Peyer's patch (tissue), 4 donors: ENCODE results near the gene ASZ1. TPM values are rescaled to one million over a fixed set of nuclear protein-coding genes. Genes with fewer than 3 reads are reported as not detected.

Experiments
- DNase-seq, 3 donors: peaks; one replicate each; pipeline ENCODE4 v3.0.0-alpha.2; 2017 to 2019
- H3K27ac ChIP-seq, 4 donors: fragments of 200-600 bp; sonication (generic); one replicate each; pipeline ENCODE4 v1.5.1; 2016 to 2019
- H3K27me3 ChIP-seq, 2 donors: fragments of 200-600 bp; sonication (generic); one replicate each; pipeline ENCODE4 v1.5.1; 2019
- H3K36me3 ChIP-seq, 3 donors: fragments of 200-600 bp; sonication (generic); one replicate each; pipeline ENCODE4 v1.5.1; 2016 to 2019
- H3K4me1 ChIP-seq, 4 donors: fragments of 200-600 bp; sonication (generic); one replicate each; pipeline ENCODE4 v1.5.1; 2016 to 2019
- H3K4me3 ChIP-seq, 4 donors: fragments of 200-600 bp; sonication (generic); 1 replicate in 3 of 4; 2 replicates in 1 of 4; pipeline ENCODE4 v1.5.1; 2016 to 2019; ENCODE audit warnings: mild to moderate bottlenecking in 1 of 4
- H3K9me3 ChIP-seq, 4 donors: fragments of 200-600 bp; sonication (generic); one replicate each; pipeline ENCODE4 v1.5.1; 2016 to 2019; ENCODE audit warnings: mild to moderate bottlenecking in 1 of 4
- POLR2A ChIP-seq, 2 donors: fragments of 450-650 bp; IDR thresholded peaks; one replicate each; pipeline ENCODE4 v1.5.1; 2017; ENCODE audit warnings: antibody characterized with exemption in 2 of 2, mild to moderate bottlenecking in 2 of 2, moderate library complexity in 2 of 2
- total RNA-seq, 4 donors: library from RNA; depleted of rRNA; stranded (reverse); fragments of >200 nt; gene quantifications; one replicate each; pipeline ENCODE4 v1.1.0, GENCODE V29; 2016
- TF ChIP-seq, protein P1 (sequence below), 6 experiments: fragments of 450-650 bp in 4 of 6; fragments of 200-600 bp in 2 of 6; sonication (generic) in 1 of 6; IDR thresholded peaks; one replicate each; pipeline ENCODE4 v1.5.1; 2017 to 2019; ENCODE audit warnings: antibody characterized with exemption in 6 of 6, mild to moderate bottlenecking in 3 of 6, moderate library complexity in 1 of 6

Gene ASZ1
- total RNA-seq, 4 donors from 2014 or later = not detected

DNA sequence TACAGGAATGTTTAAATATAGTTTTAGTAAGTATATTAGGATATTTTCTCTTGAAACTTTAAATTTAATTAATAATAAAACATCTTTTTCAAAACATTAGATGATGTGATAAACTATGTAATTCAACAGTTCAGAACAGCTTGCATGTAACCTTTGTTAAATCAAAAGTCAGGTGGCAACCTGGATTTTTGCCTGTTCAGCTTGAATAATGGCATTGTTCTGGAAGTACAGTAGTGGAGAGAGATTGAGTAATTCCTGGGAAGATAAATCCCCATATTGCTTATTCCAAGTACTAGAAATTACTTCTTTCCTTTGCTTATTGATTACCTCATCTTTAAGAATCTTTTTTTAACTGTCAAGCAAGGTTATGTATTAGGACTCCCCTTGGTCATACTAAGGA lies 32.4 kb upstream of the ASZ1 start:
- H3K27me3 ChIP-seq = no peaks in the 10 kb centered on the region
- TF ChIP-seq, protein P1, sequence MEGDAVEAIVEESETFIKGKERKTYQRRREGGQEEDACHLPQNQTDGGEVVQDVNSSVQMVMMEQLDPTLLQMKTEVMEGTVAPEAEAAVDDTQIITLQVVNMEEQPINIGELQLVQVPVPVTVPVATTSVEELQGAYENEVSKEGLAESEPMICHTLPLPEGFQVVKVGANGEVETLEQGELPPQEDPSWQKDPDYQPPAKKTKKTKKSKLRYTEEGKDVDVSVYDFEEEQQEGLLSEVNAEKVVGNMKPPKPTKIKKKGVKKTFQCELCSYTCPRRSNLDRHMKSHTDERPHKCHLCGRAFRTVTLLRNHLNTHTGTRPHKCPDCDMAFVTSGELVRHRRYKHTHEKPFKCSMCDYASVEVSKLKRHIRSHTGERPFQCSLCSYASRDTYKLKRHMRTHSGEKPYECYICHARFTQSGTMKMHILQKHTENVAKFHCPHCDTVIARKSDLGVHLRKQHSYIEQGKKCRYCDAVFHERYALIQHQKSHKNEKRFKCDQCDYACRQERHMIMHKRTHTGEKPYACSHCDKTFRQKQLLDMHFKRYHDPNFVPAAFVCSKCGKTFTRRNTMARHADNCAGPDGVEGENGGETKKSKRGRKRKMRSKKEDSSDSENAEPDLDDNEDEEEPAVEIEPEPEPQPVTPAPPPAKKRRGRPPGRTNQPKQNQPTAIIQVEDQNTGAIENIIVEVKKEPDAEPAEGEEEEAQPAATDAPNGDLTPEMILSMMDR (IDR thresholded peaks at IDR 0.05) = no peak
- TF ChIP-seq POLR2A (IDR thresholded peaks at IDR 0.05) = no peak
- no peaks in the 10 kb centered on the region for H3K4me1 ChIP-seq
- no peaks in the 10 kb centered on the region for H3K36me3 ChIP-seq
- no peak overlapping the region for H3K27ac ChIP-seq
- no peak for DNase-seq
- H3K9me3 ChIP-seq = no peaks in the 10 kb centered on the region
- H3K4me3 ChIP-seq = no peak overlapping the region

DNA sequence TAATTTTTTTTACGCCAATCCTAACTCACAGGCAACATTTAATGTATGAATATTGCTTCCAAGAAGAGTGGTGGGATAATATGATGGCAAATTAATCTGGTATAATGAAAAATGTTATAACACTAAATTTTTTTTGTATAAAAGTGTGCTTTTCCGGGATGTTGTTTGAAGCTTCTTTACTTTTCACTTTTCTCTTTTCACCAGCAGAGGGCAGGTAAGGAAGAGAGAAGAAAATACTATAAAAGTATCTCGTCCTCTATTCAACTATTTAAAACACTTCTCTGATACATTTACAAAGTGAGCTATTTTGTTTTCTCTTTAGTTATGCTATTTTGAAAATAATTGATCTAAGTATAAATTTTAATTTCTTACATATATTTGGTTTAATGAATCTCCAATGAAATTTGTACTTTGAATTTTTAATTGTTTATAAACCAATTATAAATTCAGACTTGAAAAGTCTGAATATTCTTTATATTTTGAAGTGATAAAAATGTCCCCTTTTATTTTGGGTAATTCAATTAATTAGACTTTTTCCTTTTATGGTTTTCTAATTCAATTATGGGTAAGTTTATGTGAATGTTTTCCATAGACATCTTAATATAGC lies 31.8 kb upstream of the ASZ1 start:
- no peak for TF ChIP-seq POLR2A (IDR thresholded peaks at IDR 0.05)
- TF ChIP-seq, protein P1 (IDR thresholded peaks at IDR 0.05) = peak in 5 of 6 experiments; percentile 7 to 77 (median 66)
- Histone ChIP-seq H3K9me3 (no peaks in the 10 kb centered on the region), H3K4me3 (no peak overlapping the region), H3K36me3 (no peaks in the 10 kb centered on the region), H3K27ac (no peak overlapping the region), H3K27me3 (no peaks in the 10 kb centered on the region), H3K4me1 (no peaks in the 10 kb centered on the region)
- DNase-seq = no peak

DNA sequence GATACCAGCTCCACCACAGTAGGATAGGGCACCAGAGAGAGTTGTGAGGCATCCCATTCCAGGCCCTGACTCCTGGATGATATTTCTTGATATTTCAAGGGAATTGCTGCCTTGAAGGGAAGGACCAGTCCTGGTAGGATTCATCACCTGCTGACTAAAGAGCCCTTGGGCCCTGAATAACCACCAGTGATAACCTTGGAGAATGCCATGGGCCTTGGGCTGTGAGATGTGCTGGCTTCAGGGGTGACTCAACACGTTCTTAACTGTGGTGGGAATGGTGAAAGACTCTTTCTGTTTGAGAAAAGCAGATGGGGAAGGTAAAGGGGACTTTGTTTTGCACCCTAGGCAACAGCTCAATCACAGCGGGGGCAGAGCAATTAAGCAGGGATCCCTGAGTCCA lies 21.4 kb upstream of the ASZ1 start:
- Histone ChIP-seq H3K4me3 (no peak overlapping the region), H3K27me3 (no peaks in the 10 kb centered on the region), H3K36me3 (no peaks in the 10 kb centered on the region), H3K27ac (no peak overlapping the region), H3K9me3 (no peaks in the 10 kb centered on the region), H3K4me1 (no peaks in the 10 kb centered on the region)
- TF ChIP-seq, protein P1 (IDR thresholded peaks at IDR 0.05) = no peak
- no peak for TF ChIP-seq POLR2A (IDR thresholded peaks at IDR 0.05)
- DNase-seq = no peak

DNA sequence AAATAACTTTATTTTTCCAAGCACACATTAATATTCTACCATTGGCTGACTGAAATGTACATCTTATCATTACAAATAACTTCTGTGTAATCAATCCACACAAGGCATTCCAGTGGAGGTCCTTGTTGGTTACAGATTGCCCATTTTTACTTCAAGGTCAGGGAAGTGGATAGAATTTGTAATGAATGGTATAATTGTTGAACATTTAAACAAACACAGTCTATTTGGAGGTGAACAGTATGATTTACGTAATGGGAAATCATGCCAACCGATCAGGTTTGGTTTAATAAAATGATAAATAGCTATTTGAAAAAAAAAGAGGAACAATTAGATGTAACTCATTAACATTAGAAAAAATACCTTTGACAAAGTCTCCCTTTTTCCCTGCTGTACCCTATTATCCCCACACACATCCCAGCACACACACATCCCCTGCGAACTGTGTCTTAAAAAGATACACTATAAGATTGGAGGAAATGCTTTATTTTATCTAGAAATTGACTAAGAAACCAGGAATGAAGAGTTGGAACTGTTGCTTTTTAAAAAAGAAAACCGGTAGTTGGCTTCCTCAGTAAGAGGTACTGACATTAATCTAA lies 19.0 kb upstream of the ASZ1 start:
- TF ChIP-seq, protein P1 (IDR thresholded peaks at IDR 0.05) = no peak
- TF ChIP-seq POLR2A (IDR thresholded peaks at IDR 0.05) = no peak
- Histone ChIP-seq H3K27me3 (no peaks in the 10 kb centered on the region), H3K9me3 (no peaks in the 10 kb centered on the region), H3K4me3 (no peak overlapping the region), H3K27ac (no peak overlapping the region), H3K4me1 (no peaks in the 10 kb centered on the region), H3K36me3 (no peaks in the 10 kb centered on the region)
- no peak for DNase-seq

DNA sequence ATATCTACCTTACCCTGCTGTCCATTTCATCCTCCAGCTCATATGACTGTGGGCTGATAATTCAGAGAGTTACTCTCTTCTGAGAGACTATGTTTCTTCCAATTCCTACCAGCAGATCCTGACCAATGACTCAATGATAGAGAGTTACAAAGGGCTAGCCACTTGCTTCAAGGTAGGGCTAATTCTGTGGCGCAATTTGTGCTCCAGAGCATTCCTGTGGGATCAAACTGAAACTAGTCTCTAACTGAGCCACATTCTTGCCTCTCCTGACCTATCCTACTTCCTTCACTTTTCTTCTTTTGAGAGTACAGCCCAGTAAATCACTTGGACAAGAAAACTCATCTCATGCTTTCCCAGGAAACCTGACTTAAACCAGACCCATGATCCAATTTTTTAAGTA lies 17.9 kb upstream of the ASZ1 start:
- no peaks in the 10 kb centered on the region for H3K27me3 ChIP-seq
- no peaks in the 10 kb centered on the region for H3K36me3 ChIP-seq
- TF ChIP-seq POLR2A (IDR thresholded peaks at IDR 0.05) = no peak
- TF ChIP-seq, protein P1 (IDR thresholded peaks at IDR 0.05) = no peak
- H3K4me1 ChIP-seq = no peaks in the 10 kb centered on the region
- no peak for DNase-seq
- H3K27ac ChIP-seq = no peak overlapping the region
- no peak overlapping the region for H3K4me3 ChIP-seq
- H3K9me3 ChIP-seq = no peaks in the 10 kb centered on the region
